GM12878 (cell line): Measurements from ENCODE around the gene GRAMD2B.

Source experiments
- DPF2 ChIP-seq: fragments of 450-650 bp; IDR thresholded peaks from 2 replicates; pipeline ENCODE4 v1.6.1; 2017; ENCODE audit warnings: mild to moderate bottlenecking
- EZH2 ChIP-seq: IDR thresholded peaks from 2 replicates; pipeline ENCODE4 v1.6.1; 2012; ENCODE audit warnings: low read depth, mild to moderate bottlenecking, control low read depth, inconsistent platforms, low read length, borderline replicate concordance; ENCODE audit not compliant: control insufficient read depth
- POLR2A ChIP-seq: IDR thresholded peaks from 2 replicates; pipeline ENCODE4 v1.6.1; 2011; ENCODE audit warnings: low read depth, mild to moderate bottlenecking, low read length

DNA sequence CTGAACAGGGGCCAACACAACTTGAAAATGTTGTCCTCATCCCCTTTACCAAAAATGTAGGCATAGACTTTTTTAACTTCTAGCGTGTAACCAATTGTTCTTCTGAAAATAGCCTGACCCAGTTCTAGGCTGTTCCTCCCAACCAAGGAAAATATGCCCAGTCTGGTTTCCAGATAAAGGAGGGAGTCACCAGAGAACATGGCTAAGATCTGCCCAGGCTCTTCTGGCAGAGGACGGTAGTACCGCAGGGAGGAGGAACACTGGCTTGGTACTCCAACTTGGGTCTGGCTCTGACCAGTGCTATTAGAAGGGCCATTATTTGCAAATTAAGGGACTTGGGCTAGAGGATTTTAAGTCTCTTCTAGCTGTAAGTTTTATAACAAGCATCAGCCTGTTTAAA, 63.1 kb downstream of the GRAMD2B start:
- TF ChIP-seq EZH2 (no peak), DPF2 (no peak), POLR2A (no peak)
